DND-41 (cell line): ENCODE data around the gene EIF2B4.
"Not testable (repeated sequence)": the region's sequence is repeated elsewhere in the genome, so short reads cannot be mapped to it uniquely, and the experiment has no call there.

Experiments
- ATAC-seq: fragments of 200-7000 bp; cut with Tn5 transposase; 3 replicates; pipeline ENCODE4 v1.9.1; 2021; ENCODE audit warnings: low read depth; ENCODE audit not compliant: insufficient read depth
- DNase-seq: peaks from one replicate; pipeline ENCODE4 v3.0.0-alpha.2; 2020
- H2AFZ ChIP-seq: 2 replicates; pipeline ENCODE4 v1.6.0; 2012; ENCODE audit warnings: low read depth, low read length
- H3K27ac ChIP-seq: 2 replicates; pipeline ENCODE4 v1.5.1; 2012; ENCODE audit warnings: low read length, inconsistent platforms
- H3K27me3 ChIP-seq: fragments of 200-600 bp; sonication (generic); 2 replicates; pipeline ENCODE4 v1.6.0; 2012; ENCODE audit warnings: low read length, mild to moderate bottlenecking, inconsistent platforms; ENCODE audit not compliant: insufficient read depth, poor library complexity
- H3K36me3 ChIP-seq: 2 replicates; pipeline ENCODE4 v1.5.1; 2012; ENCODE audit warnings: low read length, inconsistent platforms; ENCODE audit not compliant: insufficient read depth
- H3K4me1 ChIP-seq: 2 replicates; pipeline ENCODE4 v1.5.1; 2012; ENCODE audit warnings: mild to moderate bottlenecking, low read length; ENCODE audit not compliant: insufficient read depth
- H3K4me2 ChIP-seq: 2 replicates; pipeline ENCODE4 v1.6.0; 2012; ENCODE audit warnings: mild to moderate bottlenecking, moderate library complexity, low read length, inconsistent platforms; ENCODE audit not compliant: insufficient read depth
- H3K4me3 ChIP-seq, 2 experiments: fragments of 200-600 bp in 1 of 2; shearing (Covaris generic) in 1 of 2; 2 replicates each; pipeline ENCODE4 v1.5.1; 2012 to 2016; ENCODE audit warnings: inconsistent platforms in 2 of 2, low read length in 2 of 2, mild to moderate bottlenecking in 2 of 2, low read depth in 1 of 2, moderate library complexity in 1 of 2
- H3K79me2 ChIP-seq: 2 replicates; pipeline ENCODE4 v1.6.0; 2012; ENCODE audit warnings: low read length, inconsistent platforms; ENCODE audit not compliant: insufficient read depth
- H3K9ac ChIP-seq: 2 replicates; pipeline ENCODE4 v1.6.0; 2012; ENCODE audit warnings: low read depth, mild to moderate bottlenecking, inconsistent platforms, low read length, moderate library complexity
- H3K9me3 ChIP-seq: 2 replicates; pipeline ENCODE4 v1.5.1; 2012; ENCODE audit warnings: low read length, moderate library complexity, mild to moderate bottlenecking, inconsistent platforms; ENCODE audit not compliant: insufficient read depth, severe bottlenecking
- H4K20me1 ChIP-seq: 2 replicates; pipeline ENCODE4 v1.6.0; 2012; ENCODE audit warnings: low read length; ENCODE audit not compliant: insufficient read depth
- EZH2 ChIP-seq: IDR thresholded peaks from 3 replicates; pipeline ENCODE4 v1.6.1; 2012; ENCODE audit warnings: borderline replicate concordance, low read depth, mild to moderate bottlenecking, moderate library complexity, low read length, inconsistent platforms; ENCODE audit not compliant: severe bottlenecking
- TF ChIP-seq, protein P1 (sequence below): IDR thresholded peaks from 2 replicates; pipeline ENCODE4 v1.5.1; 2012; ENCODE audit warnings: borderline replicate concordance, low read length, moderate library complexity, mild to moderate bottlenecking; ENCODE audit not compliant: poor library complexity, severe bottlenecking; ENCODE audit errors: extremely low read depth

Gene EIF2B4

DNA sequence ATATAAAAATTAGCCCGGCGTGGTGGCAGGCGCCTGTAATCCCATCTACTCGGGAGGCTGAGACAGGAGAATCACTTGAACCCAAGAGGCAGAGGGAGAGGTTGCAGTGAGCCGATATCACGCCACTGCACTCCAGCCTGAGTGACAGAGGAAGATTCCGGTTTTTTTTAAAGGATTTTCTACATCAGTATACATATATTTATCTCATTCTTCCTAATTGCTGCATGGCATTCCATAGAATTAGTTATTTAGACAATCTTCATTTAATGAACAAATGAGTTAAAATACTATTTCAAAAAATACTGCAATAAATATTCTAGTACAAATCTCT lies 15.6 kb downstream of the EIF2B4 start:
- Histone ChIP-seq H3K79me2 (peaks cover 91% of the 10 kb centered on the region), H3K4me2 (peak overlapping the region; percentile 82), H2AFZ (no peak overlapping the region), H3K9me3 (no peaks in the 10 kb centered on the region), H3K27me3 (no peaks in the 10 kb centered on the region), H3K36me3 (peaks cover 3% of the 10 kb centered on the region), H3K4me1 (peaks cover 33% of the 10 kb centered on the region), H3K9ac (no peak overlapping the region), H4K20me1 (peaks cover 27% of the 10 kb centered on the region; the same call in 1 of the 2 replicates), H3K4me3 (no peak overlapping the region), H3K27ac (no peak overlapping the region)
- no peak for DNase-seq
- TF ChIP-seq, protein P1, sequence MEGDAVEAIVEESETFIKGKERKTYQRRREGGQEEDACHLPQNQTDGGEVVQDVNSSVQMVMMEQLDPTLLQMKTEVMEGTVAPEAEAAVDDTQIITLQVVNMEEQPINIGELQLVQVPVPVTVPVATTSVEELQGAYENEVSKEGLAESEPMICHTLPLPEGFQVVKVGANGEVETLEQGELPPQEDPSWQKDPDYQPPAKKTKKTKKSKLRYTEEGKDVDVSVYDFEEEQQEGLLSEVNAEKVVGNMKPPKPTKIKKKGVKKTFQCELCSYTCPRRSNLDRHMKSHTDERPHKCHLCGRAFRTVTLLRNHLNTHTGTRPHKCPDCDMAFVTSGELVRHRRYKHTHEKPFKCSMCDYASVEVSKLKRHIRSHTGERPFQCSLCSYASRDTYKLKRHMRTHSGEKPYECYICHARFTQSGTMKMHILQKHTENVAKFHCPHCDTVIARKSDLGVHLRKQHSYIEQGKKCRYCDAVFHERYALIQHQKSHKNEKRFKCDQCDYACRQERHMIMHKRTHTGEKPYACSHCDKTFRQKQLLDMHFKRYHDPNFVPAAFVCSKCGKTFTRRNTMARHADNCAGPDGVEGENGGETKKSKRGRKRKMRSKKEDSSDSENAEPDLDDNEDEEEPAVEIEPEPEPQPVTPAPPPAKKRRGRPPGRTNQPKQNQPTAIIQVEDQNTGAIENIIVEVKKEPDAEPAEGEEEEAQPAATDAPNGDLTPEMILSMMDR, result no peak
- no peak for TF ChIP-seq EZH2
- ATAC-seq, result no peak

DNA sequence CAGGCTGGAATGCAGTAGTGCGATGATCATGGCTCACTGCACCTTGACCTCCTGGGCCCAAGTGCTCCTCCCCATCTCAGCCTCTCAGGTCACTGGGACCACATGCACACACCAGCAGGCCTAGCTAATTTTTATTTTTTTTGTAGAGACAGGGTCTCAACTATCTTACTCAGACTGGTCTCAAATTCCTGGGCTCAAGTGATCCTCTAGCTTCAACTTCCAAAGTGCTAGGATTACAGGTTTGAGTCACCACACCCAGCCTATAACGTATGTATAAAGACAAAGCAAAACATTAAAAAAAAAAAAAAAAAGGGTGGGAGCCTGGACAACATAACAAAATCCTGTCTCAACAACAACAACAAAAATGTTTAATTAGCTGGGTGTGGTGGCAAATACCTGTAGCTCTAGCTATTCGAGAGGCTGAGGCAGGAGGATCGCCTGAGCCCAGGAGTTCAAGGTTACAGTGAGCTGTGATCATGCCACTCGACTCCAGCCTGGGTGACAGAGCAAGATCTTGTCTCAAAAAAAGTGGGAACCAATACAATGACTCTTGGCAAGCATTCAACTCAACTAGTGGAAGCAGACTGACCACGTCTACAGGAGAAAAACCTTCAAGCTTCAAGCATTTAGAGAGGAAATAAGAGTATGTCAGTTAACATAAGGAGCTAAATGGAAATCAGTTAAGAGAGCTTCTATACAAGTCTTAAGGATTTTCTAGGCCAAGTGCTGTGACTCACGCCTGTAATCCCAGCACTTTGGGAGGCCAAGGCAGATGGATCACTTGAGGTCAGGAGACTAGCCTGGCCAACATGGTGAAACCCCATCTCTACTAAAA lies 16.2 kb downstream of the EIF2B4 start:
- DNase-seq, result no peak
- Histone ChIP-seq H3K4me1 (peaks cover 33% of the 10 kb centered on the region), H4K20me1 (peaks cover 27% of the 10 kb centered on the region; the same call in 1 of the 2 replicates), H2AFZ (no peak overlapping the region), H3K9ac (no peak overlapping the region), H3K9me3 (no peaks in the 10 kb centered on the region), H3K4me3 (no peak overlapping the region), H3K27me3 (no peaks in the 10 kb centered on the region), H3K4me2 (peak overlapping the region; percentile 82; the same call in 1 of the 2 replicates), H3K79me2 (peaks cover 95% of the 10 kb centered on the region), H3K27ac (no peak overlapping the region), H3K36me3 (peaks cover 3% of the 10 kb centered on the region)
- no peak for ATAC-seq
- TF ChIP-seq, protein P1, result no peak
- TF ChIP-seq EZH2, result no peak

DNA sequence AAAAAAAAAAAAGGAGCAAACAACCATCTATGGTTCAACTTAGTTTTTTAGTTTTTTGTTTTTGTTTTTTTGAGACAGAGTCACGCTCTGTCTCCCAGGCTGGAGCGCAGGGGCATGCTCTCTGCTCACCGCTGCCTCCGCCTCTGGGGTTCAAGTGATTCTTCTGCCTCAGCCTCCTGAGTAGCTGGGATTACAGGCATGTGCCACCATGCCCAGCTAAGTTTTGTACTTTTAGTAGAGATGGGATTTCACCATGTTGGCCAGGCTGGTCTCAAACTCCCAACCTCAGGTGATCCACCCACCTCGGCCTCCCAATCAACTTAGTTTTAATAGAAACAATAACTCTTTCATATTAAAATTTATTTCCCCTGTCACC lies 16.8 kb downstream of the EIF2B4 start:
- H3K4me2 ChIP-seq, result peak overlapping the region; percentile 28; the same call in 1 of the 2 replicates
- not testable (repeated sequence) for H2AFZ ChIP-seq, H3K4me3 ChIP-seq

DNA sequence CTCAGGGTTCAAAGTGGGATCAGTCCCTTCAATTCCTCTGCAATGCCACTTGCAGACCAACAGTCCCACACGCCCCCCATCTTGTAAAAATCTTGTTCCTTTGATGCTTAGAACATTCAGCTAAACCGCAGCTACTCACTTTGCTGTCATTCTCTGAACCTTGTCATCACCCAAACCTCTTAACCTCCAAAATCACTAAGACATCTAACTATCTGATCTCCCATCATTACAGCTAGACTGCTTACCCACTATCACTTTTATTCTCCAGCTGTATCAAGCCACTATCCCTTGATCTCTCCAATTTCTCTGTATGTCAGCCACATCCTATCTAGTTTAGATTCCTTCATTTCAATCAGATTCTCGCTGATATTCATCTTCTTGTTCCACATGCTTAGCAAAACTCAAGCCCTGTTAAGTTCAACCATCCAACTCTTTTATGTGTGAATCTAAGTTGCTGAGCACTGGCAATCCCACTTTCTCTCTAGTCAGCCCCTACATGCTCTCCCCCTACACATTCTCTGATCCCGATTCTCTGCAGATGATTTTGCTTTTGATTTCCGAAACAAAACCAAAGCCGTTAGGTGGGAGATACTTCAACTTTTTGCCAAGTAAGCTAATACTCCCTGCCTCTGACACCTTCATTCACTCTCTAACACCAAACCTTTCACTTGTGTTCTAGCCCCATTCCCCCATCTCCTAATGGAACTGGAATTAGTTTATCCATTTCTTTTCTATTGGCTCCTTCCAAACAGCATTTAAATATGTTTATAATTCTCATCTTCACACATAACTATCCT lies 18.1 kb downstream of the EIF2B4 start:
- Histone ChIP-seq H3K4me2 (no peak overlapping the region), H4K20me1 (peaks cover 37% of the 10 kb centered on the region; the same call in 1 of the 2 replicates)

More for the DNA sequence above, 16.8 kb downstream of the EIF2B4 start:
- not testable (repeated sequence) for DNase-seq, H3K36me3 ChIP-seq, H3K9me3 ChIP-seq, ATAC-seq, H3K27ac ChIP-seq, H3K9ac ChIP-seq, H3K27me3 ChIP-seq
- H4K20me1 ChIP-seq, result peaks cover 27% of the 10 kb centered on the region; the same call in 1 of the 2 replicates
- peaks cover 95% of the 10 kb centered on the region for H3K79me2 ChIP-seq
- H3K4me1 ChIP-seq, result peaks cover 30% of the 10 kb centered on the region

More for the DNA sequence above, 18.1 kb downstream of the EIF2B4 start:
- Histone ChIP-seq H3K27me3 (no peaks in the 10 kb centered on the region), H3K27ac (no peak overlapping the region), H3K9me3 (no peaks in the 10 kb centered on the region), H3K9ac (no peak overlapping the region), H3K79me2 (peaks cover 95% of the 10 kb centered on the region), H3K36me3 (peaks cover 9% of the 10 kb centered on the region), H3K4me1 (peaks cover 21% of the 10 kb centered on the region), H2AFZ (no peak overlapping the region), H3K4me3 (no peak overlapping the region)
- DNase-seq, result no peak
- TF ChIP-seq, protein P1, result no peak
- no peak for TF ChIP-seq EZH2
- ATAC-seq, result no peak
